GM04503 (cell line): Measurements from ENCODE around the gene NRF1.
"Not testable (repeated sequence)": the region's sequence is repeated elsewhere in the genome, so short reads cannot be mapped to it uniquely, and the experiment has no call there.

ENCODE experiments used
- DNase-seq: peaks from one replicate; pipeline ENCODE4 v3.0.0-alpha.2; 2012; ENCODE audit warnings: low read depth

Gene NRF1

DNA sequence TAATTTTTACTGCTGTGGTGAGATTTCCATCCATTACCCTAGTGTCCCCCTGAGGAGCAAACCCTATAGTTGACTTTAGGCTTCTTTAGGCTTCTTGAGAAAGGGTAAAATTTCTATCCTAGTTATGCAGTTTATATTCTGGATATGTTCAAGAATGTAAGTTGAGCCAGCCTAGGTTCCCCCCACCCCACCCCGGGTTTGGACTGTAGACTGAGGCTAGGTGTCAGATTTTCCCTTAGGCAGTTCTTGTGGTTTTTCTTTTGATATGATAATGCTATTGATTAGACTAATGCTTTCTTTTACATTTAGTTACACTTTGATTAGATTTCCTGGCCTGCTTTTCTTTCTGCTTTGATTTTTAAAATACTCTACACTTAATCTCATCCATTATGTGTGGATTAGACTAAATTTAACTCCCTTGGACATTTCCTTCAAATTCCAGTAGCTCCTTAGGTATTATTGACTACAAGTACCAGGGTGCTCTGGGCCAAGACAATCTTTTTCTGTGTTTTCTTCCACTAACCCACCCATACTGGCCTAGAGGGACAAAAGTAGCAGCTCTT lies 37.7 kb downstream of the NRF1 start:
- DNase-seq, result no peak

DNA sequence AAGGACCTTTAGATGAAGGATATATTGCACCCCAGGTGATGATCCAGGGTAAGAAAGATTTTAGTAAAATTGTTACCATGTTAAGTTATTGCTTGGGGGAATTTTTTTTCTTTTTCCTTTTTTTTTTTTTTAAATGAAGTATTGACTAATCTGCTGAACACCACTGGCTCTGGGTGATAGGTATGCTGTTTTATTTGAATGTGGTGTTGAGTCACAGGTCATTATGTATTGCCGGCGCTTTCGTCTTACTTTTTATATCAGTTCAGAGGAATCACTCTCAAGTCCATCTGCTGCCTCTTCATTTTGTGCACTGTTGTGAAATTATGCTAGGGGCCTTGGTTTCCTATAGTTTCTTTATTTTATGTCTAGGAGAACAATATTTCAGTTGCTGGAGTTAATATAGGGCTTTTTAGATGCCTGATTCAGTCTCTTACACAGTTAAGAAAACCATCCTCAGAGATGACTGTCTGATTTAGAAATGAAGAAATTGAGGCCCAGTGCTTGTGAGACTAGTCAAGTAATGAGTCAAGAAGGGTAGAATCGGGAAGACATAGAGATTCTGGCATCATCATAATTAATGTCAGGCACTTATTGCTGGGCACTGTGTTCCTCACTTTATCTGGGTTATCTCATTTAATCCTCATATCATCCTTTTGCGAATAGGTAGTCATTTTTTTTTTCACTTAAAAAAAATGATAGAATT lies 38.7 kb downstream of the NRF1 start:
- DNase-seq, result no peak

- DNase-seq, result no peak
Measured at GRCh38 chr7:129652914-129653313, 41.4 kb downstream of the NRF1 start.

DNA sequence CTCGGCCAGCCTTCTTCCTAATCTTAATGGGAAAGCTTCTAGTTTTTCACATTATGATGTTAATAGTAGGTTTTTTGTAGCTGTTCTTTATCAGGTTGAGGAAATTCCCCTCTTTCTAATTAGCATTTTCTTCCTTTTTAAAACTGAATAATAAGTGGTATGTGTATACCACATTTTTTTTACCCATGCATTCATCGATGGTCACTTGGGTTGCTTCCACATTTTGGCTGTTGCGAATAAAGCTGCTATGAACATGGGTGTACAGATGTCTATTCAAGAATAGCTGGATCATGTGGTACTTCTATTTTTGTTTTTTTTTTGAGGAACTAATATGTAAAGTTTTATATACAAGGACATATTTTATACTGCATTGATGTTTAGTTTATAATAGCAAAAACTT lies 44.3 kb downstream of the NRF1 start:
- no peak for DNase-seq

DNA sequence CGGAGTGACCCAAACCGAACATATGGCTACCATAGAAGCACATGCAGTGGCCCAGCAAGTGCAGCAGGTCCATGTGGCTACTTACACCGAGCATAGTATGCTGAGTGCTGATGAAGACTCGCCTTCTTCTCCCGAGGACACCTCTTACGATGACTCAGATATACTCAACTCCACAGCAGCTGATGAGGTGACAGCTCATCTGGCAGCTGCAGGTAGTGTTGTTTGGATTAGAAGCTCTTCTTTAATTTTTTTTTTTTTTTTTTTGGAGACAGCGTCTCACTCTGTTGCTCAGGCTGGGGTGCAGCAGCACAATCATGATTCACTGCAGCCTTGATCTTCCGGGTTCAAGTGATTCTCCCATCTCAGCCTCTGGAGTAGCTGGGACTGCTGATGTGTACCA lies 45.8 kb downstream of the NRF1 start:
- no peak for DNase-seq

DNA sequence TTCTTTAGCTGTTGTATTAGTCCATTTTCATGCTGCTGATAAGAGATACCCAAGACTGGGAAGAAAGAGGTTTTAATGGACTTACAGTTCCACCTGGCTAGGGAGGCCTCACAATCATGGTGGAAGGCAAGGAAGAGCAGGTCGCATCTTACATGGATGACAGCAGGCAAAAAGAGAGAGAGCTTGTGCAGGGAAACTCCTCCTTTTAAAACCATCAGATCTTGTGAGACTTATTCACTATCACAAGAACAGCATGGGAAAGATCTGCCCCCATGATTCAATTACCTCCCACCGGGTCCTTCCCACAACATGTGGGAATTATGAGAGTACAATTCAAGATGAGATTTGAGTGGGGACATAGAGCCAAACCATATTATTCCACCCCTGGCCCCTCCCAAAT lies 48.4 kb downstream of the NRF1 start:
- DNase-seq, result not testable (repeated sequence)

- DNase-seq, result no peak
Measured at GRCh38 chr7:129661645-129662182, 50.2 kb downstream of the NRF1 start.

- not testable (repeated sequence) for DNase-seq
Measured at GRCh38 chr7:129663240-129663639, 51.7 kb downstream of the NRF1 start.

GRCh38 chr7:129664029-129665012 lies 52.8 kb downstream of the NRF1 start:
- DNase-seq, result peak; percentile 21

GRCh38 chr7:129665013-129665401 lies 53.5 kb downstream of the NRF1 start:
- peak; percentile 63 for DNase-seq

DNA sequence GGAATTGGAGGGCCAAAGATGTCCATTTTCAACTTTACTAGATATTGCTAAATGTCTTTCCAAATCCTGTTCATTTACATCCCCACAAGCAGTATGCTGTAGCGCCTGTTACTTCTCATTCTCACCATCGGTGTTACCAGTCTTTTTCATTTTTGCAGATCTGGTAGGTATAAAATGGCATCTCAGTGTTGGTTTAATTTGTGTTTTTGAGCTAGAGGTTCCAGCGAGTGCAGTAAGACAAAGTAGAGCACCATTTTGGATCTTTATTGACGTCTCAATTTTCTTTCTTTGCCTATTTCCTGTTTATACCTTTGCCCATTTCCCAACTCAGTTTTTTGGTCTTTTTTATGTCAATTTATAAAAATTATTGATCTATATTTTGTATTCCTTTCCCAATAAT lies 55.6 kb downstream of the NRF1 start:
- no peak for DNase-seq

DNA sequence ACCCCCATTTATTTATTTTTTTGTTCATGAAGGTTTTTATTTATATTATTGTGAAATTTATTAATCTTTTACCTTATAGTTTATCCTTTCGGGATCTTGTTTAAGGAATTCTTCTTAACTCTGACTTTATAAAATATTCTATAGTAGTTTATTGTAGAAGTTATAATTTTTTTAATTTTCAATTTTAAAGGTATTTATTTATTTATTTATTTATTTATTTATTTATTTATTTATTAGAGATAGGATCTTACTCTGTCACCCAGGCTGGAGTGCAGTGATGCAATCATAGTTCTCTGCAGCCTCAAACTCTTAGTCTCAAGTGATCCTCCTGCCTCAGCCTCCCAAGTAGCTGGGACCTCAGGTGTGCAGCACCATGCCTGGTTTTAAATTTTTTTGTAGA lies 56.0 kb downstream of the NRF1 start:
- DNase-seq, result no peak

DNA sequence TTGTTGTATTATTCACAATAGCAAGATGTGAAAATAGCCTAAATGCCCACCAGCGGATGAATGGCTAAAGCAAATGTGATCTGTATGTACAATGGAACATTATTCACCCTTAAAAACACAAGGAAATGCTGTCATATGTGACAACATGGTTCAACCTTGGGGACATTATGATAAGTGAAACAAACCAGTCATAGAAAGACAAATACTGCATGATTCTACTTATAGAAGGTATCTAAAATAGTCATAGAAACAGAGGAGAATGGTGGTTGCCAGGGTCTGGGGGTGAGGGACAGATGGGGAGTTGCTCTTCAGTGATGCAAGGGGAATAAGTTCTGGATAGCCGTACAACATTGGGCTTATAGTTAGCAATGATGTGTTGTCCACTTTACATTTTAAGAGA lies 58.4 kb downstream of the NRF1 start:
- no peak for DNase-seq

DNA sequence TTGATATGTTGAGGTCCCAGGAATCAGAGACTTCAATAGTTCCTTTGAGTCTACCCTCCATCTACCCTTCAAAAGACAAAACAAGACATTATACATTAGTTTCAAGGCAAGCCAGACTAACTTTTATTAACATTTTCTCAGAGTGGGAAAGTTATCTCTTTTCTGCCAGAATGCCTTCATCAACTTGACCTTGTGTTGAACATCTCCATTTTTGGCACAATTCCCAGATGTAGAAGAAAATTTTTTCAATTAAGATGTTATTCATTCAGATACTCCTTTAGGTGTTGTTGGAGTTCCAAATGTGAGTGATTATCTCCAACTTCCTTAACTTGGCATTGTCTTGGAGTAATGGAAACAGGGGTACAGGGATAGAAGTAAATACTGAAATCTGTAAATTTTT lies 59.1 kb downstream of the NRF1 start:
- no peak for DNase-seq

DNA sequence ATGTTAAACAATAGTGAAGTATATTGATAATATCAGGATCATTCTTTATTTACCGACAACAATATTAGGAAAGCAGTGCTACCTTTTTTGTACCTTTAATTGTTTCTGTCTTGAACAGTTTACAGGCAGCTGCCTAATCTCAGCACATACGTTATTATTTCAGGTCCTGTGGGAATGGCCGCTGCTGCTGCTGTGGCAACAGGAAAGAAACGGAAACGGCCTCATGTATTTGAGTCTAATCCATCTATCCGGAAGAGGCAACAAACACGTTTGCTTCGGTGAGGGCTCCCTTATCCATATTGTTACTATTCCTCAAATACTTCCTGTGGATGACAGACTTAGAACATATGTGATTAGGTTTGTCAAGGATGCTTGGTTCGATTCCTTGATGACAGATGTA lies 59.7 kb downstream of the NRF1 start:
- no peak for DNase-seq

- DNase-seq, result not testable (repeated sequence)
Measured at GRCh38 chr7:129674475-129674874, 63.0 kb downstream of the NRF1 start.

DNA sequence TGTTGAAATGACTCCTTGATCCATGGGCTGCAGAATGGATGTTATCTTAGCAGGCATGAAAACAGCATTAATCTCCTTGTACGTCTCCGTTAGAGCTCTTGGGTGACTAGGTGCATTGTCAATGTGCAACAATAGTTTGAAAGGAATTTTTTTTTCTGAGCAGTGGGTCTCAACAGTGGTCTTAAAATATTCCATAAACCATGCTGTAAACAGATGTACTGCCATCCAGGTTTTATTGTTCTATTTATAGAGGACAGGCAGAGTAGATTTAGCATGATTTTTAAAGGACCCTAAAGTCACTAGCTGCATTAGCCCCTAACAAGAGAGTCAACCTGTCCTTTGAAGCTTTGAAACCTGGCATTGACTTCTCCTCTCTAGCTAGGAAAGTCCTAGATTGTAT lies 64.0 kb downstream of the NRF1 start:
- DNase-seq, result no peak

GRCh38 chr7:129676017-129676897 lies 64.7 kb downstream of the NRF1 start:
- no peak for DNase-seq

DNA sequence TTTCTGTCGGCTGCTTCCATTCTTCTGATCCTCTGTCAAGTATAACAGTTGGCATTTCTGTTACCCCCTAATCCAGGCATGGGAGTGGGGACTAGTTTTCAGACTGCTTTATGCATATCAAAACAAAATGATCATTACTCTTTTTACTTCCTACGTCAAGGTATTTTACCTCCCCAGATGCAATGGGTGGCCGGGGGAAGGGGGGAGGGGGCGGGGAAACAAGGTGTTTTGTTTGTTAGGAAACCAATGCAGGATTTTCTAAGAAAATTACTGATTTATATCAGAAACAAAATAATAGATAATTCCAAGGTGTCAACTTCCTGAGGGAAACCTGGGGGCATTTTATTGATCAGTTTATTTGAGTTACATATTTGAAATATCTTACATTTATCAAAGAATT lies 66.3 kb downstream of the NRF1 start:
- no peak for DNase-seq

DNA sequence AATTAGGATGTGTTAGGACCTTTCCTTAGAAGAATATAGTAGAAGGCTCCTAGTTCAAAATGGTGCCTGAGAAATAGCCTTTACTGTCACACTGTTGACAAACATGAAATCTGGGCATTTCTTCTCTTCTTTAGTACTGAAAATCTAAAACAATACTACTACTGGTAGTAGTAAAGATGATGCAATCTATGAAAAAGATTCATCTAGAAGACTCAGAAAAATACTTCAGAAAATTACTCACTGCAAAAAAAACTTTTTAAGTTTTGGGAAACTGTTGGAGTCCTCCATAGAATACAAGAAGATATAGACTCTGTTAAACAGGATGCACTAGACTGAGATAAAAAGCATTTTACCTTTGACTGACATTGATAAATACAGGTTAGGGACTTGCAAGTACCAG lies 67.1 kb downstream of the NRF1 start:
- no peak for DNase-seq

DNA sequence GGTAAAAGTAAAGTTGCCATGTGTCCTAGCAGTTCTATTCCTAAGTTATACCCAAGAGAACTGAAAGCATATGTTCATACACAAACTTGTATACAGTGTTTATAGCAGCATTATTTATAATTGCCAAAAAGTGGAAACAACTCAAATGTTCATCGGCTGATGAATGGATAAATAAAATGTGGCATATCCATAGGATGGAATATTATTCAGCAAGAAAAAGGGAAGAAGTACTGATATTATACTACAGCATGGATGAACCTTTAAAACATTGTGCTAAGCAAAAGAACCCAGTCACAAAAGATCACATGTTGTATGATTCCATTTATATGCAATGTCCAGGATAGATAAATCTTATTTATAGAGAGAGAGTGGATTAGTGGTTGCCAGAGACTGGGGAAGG lies 68.9 kb downstream of the NRF1 start:
- no peak for DNase-seq

GRCh38 chr7:129684777-129685176 lies 73.3 kb downstream of the NRF1 start:
- no peak for DNase-seq
